Panc1 (cell line): ENCODE measurements around the gene KAT6B.

Source experiments
- CTCF ChIP-seq: fragments of 450-650 bp; IDR thresholded peaks from 2 replicates; pipeline ENCODE4 v1.5.1; 2017; ENCODE audit warnings: mild to moderate bottlenecking
- POLR2AphosphoS5 ChIP-seq: IDR thresholded peaks from 2 replicates; pipeline ENCODE4 v1.6.1; 2012; ENCODE audit warnings: mild to moderate bottlenecking, low read depth, low read length, moderate library complexity
- REST ChIP-seq, 2 experiments: IDR thresholded peaks; 2 replicates each; pipeline ENCODE4 v1.6.1; 2011 to 2012; ENCODE audit warnings: low read depth in 2 of 2, control low read depth in 1 of 2, low read length in 1 of 2, mild to moderate bottlenecking in 1 of 2, moderate library complexity in 1 of 2; ENCODE audit not compliant: insufficient read depth in 1 of 2

- no peak for TF ChIP-seq CTCF
- TF ChIP-seq POLR2AphosphoS5 = no peak
- no peak for TF ChIP-seq REST (IDR thresholded peaks at IDR 0.05; ENCODE audit: insufficient read depth in 1 of 2, low read depth in 2 of 2, low read length in 1 of 2)
Measured at GRCh38 chr10:74814797-74815196, 11.6 kb upstream of the KAT6B start.
